IMR-90 (cell line): ENCODE results near the gene GRID1. TPM values are rescaled to one million over a fixed set of nuclear protein-coding genes. Genes with fewer than 3 reads are reported as not detected.

Experiments used
- ATAC-seq: fragments of 200-7000 bp; cut with Tn5 transposase; 2 replicates; pipeline ENCODE4 v1.9.1; 2020; ENCODE audit warnings: low read depth, mild to moderate bottlenecking, moderate library complexity
- BruUV-seq: library from RNA; stranded (reverse); fragments of 400-500 nt; replicated peaks from 2 replicates; lab custom pipeline; 2021; lab: Mats Ljungman, UMichigan
- CTCF ChIA-PET: fragments of 300-600 bp; formaldehyde crosslinking; extraction: SDS; loops from one replicate; lab custom pipeline; 2021; ENCODE audit warnings: antibody characterized with exemption; lab: Yijun Ruan, JAX
- POLR2A ChIA-PET: fragments of 300-600 bp; sonication (Branson Sonifier 250); formaldehyde crosslinking; loops from one replicate; lab custom pipeline; 2022; ENCODE audit warnings: antibody characterized with exemption; ENCODE audit not compliant: unreplicated experiment; lab: Charles Lee
- DNase-seq: peaks from one replicate; pipeline ENCODE4 v3.0.0; 2013
- H2AFZ ChIP-seq: replicated peaks from 2 replicates; pipeline ENCODE3; 2013; ENCODE audit warnings: low read length, mild to moderate bottlenecking; ENCODE audit not compliant: poor library complexity
- H2AK5ac ChIP-seq: 2 replicates; pipeline ENCODE4 v1.6.1; 2013; ENCODE audit warnings: low read depth, low read length, inconsistent platforms
- H2AK9ac ChIP-seq: replicated peaks from 2 replicates; pipeline ENCODE3; 2013; ENCODE audit warnings: mild to moderate bottlenecking, low read depth, low read length, moderate library complexity; ENCODE audit not compliant: poor library complexity
- H2BK120ac ChIP-seq: 2 replicates; pipeline ENCODE4 v1.6.1; 2013; ENCODE audit warnings: low read depth, low read length, inconsistent platforms
- H2BK15ac ChIP-seq: 3 replicates; pipeline ENCODE4 v1.6.1; 2013; ENCODE audit warnings: low read depth, low read length, inconsistent platforms
- H2BK20ac ChIP-seq: 2 replicates; pipeline ENCODE4 v1.6.1; 2013; ENCODE audit warnings: low read depth, mild to moderate bottlenecking, inconsistent platforms, low read length, moderate library complexity
- H2BK5ac ChIP-seq: 2 replicates; pipeline ENCODE4 v1.6.1; 2013; ENCODE audit warnings: mild to moderate bottlenecking, low read depth, low read length, inconsistent platforms; ENCODE audit not compliant: poor library complexity, severe bottlenecking
- H3K14ac ChIP-seq: replicated peaks from 2 replicates; pipeline ENCODE4 v1.6.1; 2013; ENCODE audit warnings: low read depth, low read length, inconsistent platforms
- H3K18ac ChIP-seq: 2 replicates; pipeline ENCODE4 v1.6.1; 2013; ENCODE audit warnings: low read depth, low read length, control low read depth
- H3K23ac ChIP-seq: 2 replicates; pipeline ENCODE4 v1.6.1; 2013; ENCODE audit warnings: low read depth, low read length, inconsistent platforms
- H3K27ac ChIP-seq: 2 replicates; pipeline ENCODE4 v1.5.1; 2013; ENCODE audit warnings: mild to moderate bottlenecking, control low read depth, low read length; ENCODE audit not compliant: insufficient read depth
- H3K27me3 ChIP-seq: 2 replicates; pipeline ENCODE4 v1.6.1; 2013; ENCODE audit warnings: low read length; ENCODE audit not compliant: control insufficient read depth, insufficient read depth
- H3K36me3 ChIP-seq: 2 replicates; pipeline ENCODE4 v1.6.1; 2013; ENCODE audit warnings: low read length, mixed read lengths; ENCODE audit not compliant: control insufficient read depth, insufficient read depth
- H3K4ac ChIP-seq: 2 replicates; pipeline ENCODE4 v1.6.1; 2013; ENCODE audit warnings: low read depth, low read length, inconsistent platforms
- H3K4me1 ChIP-seq: 2 replicates; pipeline ENCODE4 v1.6.1; 2013; ENCODE audit warnings: low read length, mixed read lengths; ENCODE audit not compliant: control insufficient read depth, insufficient read depth
- H3K4me2 ChIP-seq: 2 replicates; pipeline ENCODE4 v1.6.1; 2013; ENCODE audit warnings: low read depth, mild to moderate bottlenecking, control low read depth, low read length, moderate library complexity
- H3K4me3 ChIP-seq: 2 replicates; pipeline ENCODE4 v1.5.1; 2013; ENCODE audit warnings: low read depth, mild to moderate bottlenecking, control low read depth, low read length, moderate library complexity; ENCODE audit not compliant: insufficient read depth
- H3K56ac ChIP-seq: 2 replicates; pipeline ENCODE4 v1.6.1; 2013; ENCODE audit warnings: low read length, inconsistent platforms; ENCODE audit not compliant: insufficient read depth; ENCODE audit errors: extremely low read depth
- H3K79me1 ChIP-seq, 2 experiments: 2 replicates each; pipeline ENCODE4 v1.6.1; 2013; ENCODE audit warnings: low read length in 2 of 2, inconsistent platforms in 1 of 2, low read depth in 1 of 2
- H3K9ac ChIP-seq: 2 replicates; pipeline ENCODE4 v1.6.1; 2013; ENCODE audit warnings: low read depth, low read length, control low read depth
- H3K9me1 ChIP-seq: 2 replicates; pipeline ENCODE4 v1.6.1; 2013; ENCODE audit warnings: low read length, inconsistent platforms; ENCODE audit not compliant: insufficient read depth
- H3K9me3 ChIP-seq: 2 replicates; pipeline ENCODE4 v1.6.1; 2013; ENCODE audit warnings: low read length; ENCODE audit not compliant: control insufficient read depth, insufficient read depth
- H4K20me1 ChIP-seq: 2 replicates; pipeline ENCODE4 v1.6.1; 2013; ENCODE audit warnings: low read length, inconsistent platforms; ENCODE audit not compliant: insufficient read depth
- H4K5ac ChIP-seq: 2 replicates; pipeline ENCODE4 v1.6.1; 2013; ENCODE audit warnings: mild to moderate bottlenecking, low read depth, low read length, control low read depth
- H4K8ac ChIP-seq, 2 experiments: 2 replicates each; pipeline ENCODE4 v1.6.1; 2013; ENCODE audit warnings: low read depth in 2 of 2, low read length in 2 of 2, control low read depth in 1 of 2, inconsistent platforms in 1 of 2
- H4K91ac ChIP-seq: 2 replicates; pipeline ENCODE4 v1.6.1; 2013; ENCODE audit warnings: low read depth, low read length, inconsistent platforms; ENCODE audit not compliant: insufficient read depth
- BHLHE40 ChIP-seq: fragments of 150-350 bp; IDR thresholded peaks from 2 replicates; pipeline ENCODE4 v1.6.1; 2016; ENCODE audit warnings: mild to moderate bottlenecking, low read depth, low read length
- CEBPB ChIP-seq: IDR thresholded peaks from 2 replicates; pipeline ENCODE4 v1.6.1; 2012; ENCODE audit warnings: low read depth, low read length, improper control_type of control experiment
- CHD1 ChIP-seq: IDR thresholded peaks from 2 replicates; pipeline ENCODE4 v1.6.1; 2012; ENCODE audit warnings: low read depth, low read length, improper control_type of control experiment
- MAFK ChIP-seq: IDR thresholded peaks from 2 replicates; pipeline ENCODE4 v1.6.1; 2012; ENCODE audit warnings: low read depth, low read length, improper control_type of control experiment
- MAZ ChIP-seq: IDR thresholded peaks from 2 replicates; pipeline ENCODE4 v1.6.1; 2012; ENCODE audit warnings: low read depth, mild to moderate bottlenecking, low read length, improper control_type of control experiment, moderate library complexity, borderline replicate concordance
- MXI1 ChIP-seq: IDR thresholded peaks from 2 replicates; pipeline ENCODE4 v1.6.1; 2012; ENCODE audit warnings: low read depth, mild to moderate bottlenecking, low read length, moderate library complexity, borderline replicate concordance
- NFE2L2 ChIP-seq: fragments of 150-350 bp; IDR thresholded peaks from 2 replicates; pipeline ENCODE4 v1.6.1; 2016; ENCODE audit warnings: low read depth, mild to moderate bottlenecking, low read length
- POLR2A ChIP-seq: IDR thresholded peaks from 2 replicates; pipeline ENCODE4 v1.6.1; 2012; ENCODE audit warnings: mild to moderate bottlenecking, low read depth, low read length
- RCOR1 ChIP-seq: IDR thresholded peaks from 2 replicates; pipeline ENCODE4 v1.6.1; 2012; ENCODE audit warnings: mild to moderate bottlenecking, low read length, improper control_type of control experiment; ENCODE audit not compliant: insufficient replicate concordance
- RFX5 ChIP-seq: IDR thresholded peaks from 2 replicates; pipeline ENCODE4 v1.8.0; 2012; ENCODE audit warnings: low read depth, mild to moderate bottlenecking, low read length, moderate library complexity
- SMC3 ChIP-seq: fragments of 150-350 bp; IDR thresholded peaks from 2 replicates; pipeline ENCODE4 v1.6.1; 2016; ENCODE audit warnings: low read depth, mild to moderate bottlenecking, antibody characterized with exemption, low read length, moderate library complexity
- WGBS, 2 experiments: methylation state at CpG; one replicate each; pipeline versions ENCODE4 v1.1.5 to v1.1.7; 2013; ENCODE audit warnings: missing lambda C conversion rate in 2 of 2; ENCODE audit not compliant: insufficient read length in 1 of 2; ENCODE audit errors: extremely low coverage in 2 of 2; 5-methylcytosine and 5-hydroxymethylcytosine counted together
- dilution Hi-C: fragments of 300-500 bp; cut with HindIII; formaldehyde crosslinking; loops from one replicate; pipeline ENCODE4 v1.14.3; 2018; ENCODE audit warnings: low sequenced_read_pairs; ENCODE audit not compliant: unreplicated experiment
- in situ Hi-C: fragments of 300-500 bp; cut with MboI; formaldehyde crosslinking; loops from 3 replicates; pipeline ENCODE4 v1.14.3; 2019; ENCODE audit warnings: low sequenced_read_pairs, inconsistent platforms, mixed read lengths
- intact Hi-C: fragments of 100-400 bp; cut with micrococcal nuclease; formaldehyde crosslinking; loops from 2 replicates; pipeline ENCODE4 v1.10.0; 2022
- polyA plus RNA-seq, 3 experiments: library from polyadenylated mRNA; depleted of rRNA; stranded (reverse); fragments of >200 nt; gene quantifications; 2 replicates each; pipeline ENCODE4 v1.2.3, GENCODE V29; 2012; ENCODE audit warnings: low replicate concordance in 1 of 3
- total RNA-seq: library from RNA; depleted of rRNA; stranded (reverse); fragments of >200 nt; gene quantifications from 2 replicates; pipeline ENCODE4 v1.2.3, GENCODE V29; 2012
- TF ChIP-seq, protein P1 (sequence below): fragments of 150-350 bp; IDR thresholded peaks from 2 replicates; pipeline ENCODE4 v1.6.1; 2017; ENCODE audit warnings: mild to moderate bottlenecking, antibody characterized with exemption, low read length, low read depth
- TF ChIP-seq, protein P2 (sequence below): fragments of 150-350 bp; IDR thresholded peaks from 2 replicates; pipeline ENCODE4 v1.6.1; 2016; ENCODE audit warnings: low read depth, mild to moderate bottlenecking, low read length, moderate library complexity, borderline replicate concordance

The GRID1 gene
- total and polyA plus RNA-seq, 2 of the 4 experiments (the other 2 are of a cell fraction): not detected

DNA sequence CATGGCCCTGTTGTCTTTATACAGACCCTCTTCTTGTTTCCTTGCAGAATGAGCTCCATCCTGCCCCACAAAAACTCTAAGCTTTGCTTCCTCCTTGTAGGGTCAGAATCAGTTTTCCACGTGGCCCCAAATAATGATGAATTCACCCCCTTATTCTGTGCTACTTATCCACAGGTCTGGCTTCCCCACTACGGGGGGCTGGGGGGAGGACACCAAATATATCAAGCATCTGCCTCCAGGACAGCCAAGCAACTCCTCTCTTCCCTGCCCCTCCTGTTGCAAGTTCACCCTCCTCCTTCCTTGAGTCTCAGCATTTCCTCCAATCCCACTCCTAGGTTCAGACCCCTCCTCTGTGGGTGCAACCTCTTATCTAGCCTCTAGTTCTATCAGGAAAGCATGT lies 743.3 kb downstream of the GRID1 start:
- ChIA-PET POLR2A (no interaction called here), CTCF (interaction anchor here (0.6 kb wide), 1 partner anchor 11 kb away, joined by 3 read pairs; no protein-coding TSS in a partner anchor)
- in situ Hi-C loops: no loop called here
- intact Hi-C loops: no loop called here
- H3K4me2 ChIP-seq: no peak overlapping the region
- no peaks in the 10 kb centered on the region for H3K79me1 ChIP-seq
- no peaks in the 10 kb centered on the region for H3K9me1 ChIP-seq
- no CpG with 5 or more reads among the region's 2 CpGs for WGBS, 2 experiments
- no peak overlapping the region for H3K9ac ChIP-seq
- no peak overlapping the region for H4K5ac ChIP-seq
- H3K4me1 ChIP-seq: no peaks in the 10 kb centered on the region
- peaks cover 25% of the 10 kb centered on the region for H3K9me3 ChIP-seq
- DNase-seq (no peak), ATAC-seq (no peak)
- no peak overlapping the region for H3K14ac ChIP-seq
- no peak overlapping the region for H4K91ac ChIP-seq
- H2BK5ac ChIP-seq: no peak overlapping the region
- no peak overlapping the region for H3K27ac ChIP-seq
- no peak overlapping the region for H2BK15ac ChIP-seq
- no peak overlapping the region for H3K56ac ChIP-seq
- H2AK5ac ChIP-seq: no peak overlapping the region
- no peak overlapping the region for H3K4ac ChIP-seq
- H4K8ac ChIP-seq: no peak overlapping the region
- H4K20me1 ChIP-seq: no peaks in the 10 kb centered on the region
- no peak overlapping the region for H3K18ac ChIP-seq
- H2BK120ac ChIP-seq: no peak overlapping the region
- dilution Hi-C loops: no loop called here
- BruUV-seq: no TSS peak
- no peaks in the 10 kb centered on the region for H3K27me3 ChIP-seq
- TF ChIP-seq MAZ: no peak
- TF ChIP-seq MAFK: no peak
- TF ChIP-seq MXI1: no peak
- no peak for TF ChIP-seq NFE2L2
- TF ChIP-seq, protein P1, sequence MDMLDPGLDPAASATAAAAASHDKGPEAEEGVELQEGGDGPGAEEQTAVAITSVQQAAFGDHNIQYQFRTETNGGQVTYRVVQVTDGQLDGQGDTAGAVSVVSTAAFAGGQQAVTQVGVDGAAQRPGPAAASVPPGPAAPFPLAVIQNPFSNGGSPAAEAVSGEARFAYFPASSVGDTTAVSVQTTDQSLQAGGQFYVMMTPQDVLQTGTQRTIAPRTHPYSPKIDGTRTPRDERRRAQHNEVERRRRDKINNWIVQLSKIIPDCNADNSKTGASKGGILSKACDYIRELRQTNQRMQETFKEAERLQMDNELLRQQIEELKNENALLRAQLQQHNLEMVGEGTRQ: no peak
- TF ChIP-seq CHD1: no peak
- TF ChIP-seq BHLHE40: no peak
- TF ChIP-seq, protein P2, sequence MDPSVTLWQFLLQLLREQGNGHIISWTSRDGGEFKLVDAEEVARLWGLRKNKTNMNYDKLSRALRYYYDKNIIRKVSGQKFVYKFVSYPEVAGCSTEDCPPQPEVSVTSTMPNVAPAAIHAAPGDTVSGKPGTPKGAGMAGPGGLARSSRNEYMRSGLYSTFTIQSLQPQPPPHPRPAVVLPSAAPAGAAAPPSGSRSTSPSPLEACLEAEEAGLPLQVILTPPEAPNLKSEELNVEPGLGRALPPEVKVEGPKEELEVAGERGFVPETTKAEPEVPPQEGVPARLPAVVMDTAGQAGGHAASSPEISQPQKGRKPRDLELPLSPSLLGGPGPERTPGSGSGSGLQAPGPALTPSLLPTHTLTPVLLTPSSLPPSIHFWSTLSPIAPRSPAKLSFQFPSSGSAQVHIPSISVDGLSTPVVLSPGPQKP: no peak
- TF ChIP-seq RCOR1: no peak
- no peak for TF ChIP-seq RFX5
- no peak for TF ChIP-seq POLR2A
- TF ChIP-seq CEBPB: no peak
- TF ChIP-seq SMC3: no peak
- H3K23ac ChIP-seq: no peak overlapping the region
- no peaks in the 10 kb centered on the region for H3K36me3 ChIP-seq
- H3K4me3 ChIP-seq: no peak overlapping the region
- H2BK20ac ChIP-seq: no peak overlapping the region
- H2AK9ac ChIP-seq: no peak overlapping the region
- H2AFZ ChIP-seq: no peak overlapping the region
